Activated CD4-positive, alpha-beta T cell treated with anti-CD3 and anti-CD28 coated beads, Interleukin-2, amount 10 ng/mL, durations not matched to agents 24 days and 14 days (primary cell): Measurements from ENCODE around the gene SLITRK2. TPM values are rescaled to one million over a fixed set of nuclear protein-coding genes. Genes with fewer than 3 reads are reported as not detected.

ENCODE experiments used
- DNase-seq: peaks from one replicate; pipeline ENCODE4 v3.0.0; 2022
- H3K27ac Mint-ChIP-seq: one replicate; pipeline ENCODE4 v1.8.0; 2022; ENCODE audit warnings: mild to moderate bottlenecking, mixed read lengths
- H3K27me3 Mint-ChIP-seq: one replicate; pipeline ENCODE4 v1.8.0; 2022; ENCODE audit warnings: mixed read lengths
- H3K36me3 Mint-ChIP-seq: one replicate; pipeline ENCODE4 v1.8.0; 2022; ENCODE audit warnings: low read depth, mild to moderate bottlenecking, mixed read lengths
- H3K4me1 Mint-ChIP-seq: one replicate; pipeline ENCODE4 v1.8.0; 2021; ENCODE audit warnings: mixed read lengths
- H3K4me3 Mint-ChIP-seq: one replicate; pipeline ENCODE4 v1.8.0; 2022; ENCODE audit warnings: mild to moderate bottlenecking, moderate library complexity, mixed read lengths
- H3K9me3 Mint-ChIP-seq: one replicate; pipeline ENCODE4 v1.8.0; 2021; ENCODE audit warnings: mixed read lengths
- intact Hi-C: fragments of 100-400 bp; cut with micrococcal nuclease; formaldehyde crosslinking; loops from one replicate; pipeline ENCODE4 v1.15.1; 2023
- total RNA-seq: library from RNA; stranded (reverse); gene quantifications from 2 replicates; pipeline ENCODE4 v1.2.3, GENCODE V29; 2022

The SLITRK2 gene
- total RNA-seq, 1 donor from 2014 or later: not detected

GRCh38 chrX:145826466-145826865, 8.8 kb downstream of the SLITRK2 start:
- Mint-ChIP-seq H3K4me3 (no peak overlapping the region), H3K36me3 (no peaks in the 10 kb centered on the region), H3K27ac (no peak overlapping the region), H3K4me1 (no peaks in the 10 kb centered on the region), H3K27me3 (peaks cover 5% of the 10 kb centered on the region), H3K9me3 (no peaks in the 10 kb centered on the region)
- intact Hi-C loops: no loop called here
- DNase-seq: no peak

GRCh38 chrX:145832796-145833195, 15.2 kb downstream of the SLITRK2 start:
- H3K9me3 Mint-ChIP-seq: no peaks in the 10 kb centered on the region
- intact Hi-C loops: no loop called here
- H3K36me3 Mint-ChIP-seq: no peaks in the 10 kb centered on the region
- DNase-seq: no peak
- no peaks in the 10 kb centered on the region for H3K4me1 Mint-ChIP-seq
- H3K27ac Mint-ChIP-seq: no peak overlapping the region
- no peaks in the 10 kb centered on the region for H3K27me3 Mint-ChIP-seq
- no peak overlapping the region for H3K4me3 Mint-ChIP-seq

- H3K27ac Mint-ChIP-seq: no peak overlapping the region
- DNase-seq: no peak
- no peaks in the 10 kb centered on the region for H3K4me1 Mint-ChIP-seq
- intact Hi-C loops: no loop called here
- H3K36me3 Mint-ChIP-seq: no peaks in the 10 kb centered on the region
- H3K4me3 Mint-ChIP-seq: no peak overlapping the region
- H3K27me3 Mint-ChIP-seq: no peaks in the 10 kb centered on the region
- no peaks in the 10 kb centered on the region for H3K9me3 Mint-ChIP-seq
Observed at GRCh38 chrX:145840531-145840930, 22.9 kb downstream of the SLITRK2 start.

- intact Hi-C loops: no loop called here
- no peak overlapping the region for H3K27ac Mint-ChIP-seq
- no peaks in the 10 kb centered on the region for H3K36me3 Mint-ChIP-seq
- H3K4me1 Mint-ChIP-seq: no peaks in the 10 kb centered on the region
- no peaks in the 10 kb centered on the region for H3K27me3 Mint-ChIP-seq
- no peaks in the 10 kb centered on the region for H3K9me3 Mint-ChIP-seq
- H3K4me3 Mint-ChIP-seq: no peak overlapping the region
- no peak for DNase-seq
Observed at GRCh38 chrX:145843146-145843904, 25.7 kb downstream of the SLITRK2 start.

GRCh38 chrX:145844886-145845285, 27.3 kb downstream of the SLITRK2 start:
- Mint-ChIP-seq H3K9me3 (no peaks in the 10 kb centered on the region), H3K27me3 (no peaks in the 10 kb centered on the region)
- intact Hi-C loops: no loop called here

GRCh38 chrX:145848448-145848847, 30.8 kb downstream of the SLITRK2 start:
- H3K27ac Mint-ChIP-seq: no peak overlapping the region
- intact Hi-C loops: no loop called here
- no peaks in the 10 kb centered on the region for H3K9me3 Mint-ChIP-seq
- H3K4me3 Mint-ChIP-seq: no peak overlapping the region
- no peaks in the 10 kb centered on the region for H3K36me3 Mint-ChIP-seq
- H3K27me3 Mint-ChIP-seq: no peaks in the 10 kb centered on the region
- H3K4me1 Mint-ChIP-seq: no peaks in the 10 kb centered on the region
- DNase-seq: no peak

More at GRCh38 chrX:145844886-145845285, 27.3 kb downstream of the SLITRK2 start:
- H3K27ac Mint-ChIP-seq: no peak overlapping the region
- no peaks in the 10 kb centered on the region for H3K4me1 Mint-ChIP-seq
- no peaks in the 10 kb centered on the region for H3K36me3 Mint-ChIP-seq
- DNase-seq: no peak
- no peak overlapping the region for H3K4me3 Mint-ChIP-seq

- Mint-ChIP-seq H3K9me3 (no peaks in the 10 kb centered on the region), H3K36me3 (no peaks in the 10 kb centered on the region), H3K4me3 (no peak overlapping the region), H3K27me3 (no peaks in the 10 kb centered on the region), H3K27ac (no peak overlapping the region), H3K4me1 (no peaks in the 10 kb centered on the region)
- intact Hi-C loops: no loop called here
- DNase-seq: no peak
Observed at GRCh38 chrX:145848857-145849256, 31.2 kb downstream of the SLITRK2 start.

GRCh38 chrX:145853181-145853580, 35.6 kb downstream of the SLITRK2 start:
- Mint-ChIP-seq H3K4me3 (no peak overlapping the region), H3K27me3 (no peaks in the 10 kb centered on the region), H3K27ac (no peak overlapping the region), H3K36me3 (no peaks in the 10 kb centered on the region), H3K4me1 (no peaks in the 10 kb centered on the region), H3K9me3 (no peaks in the 10 kb centered on the region)
- no peak for DNase-seq
- intact Hi-C loops: no loop called here

GRCh38 chrX:145856181-145856580, 38.6 kb downstream of the SLITRK2 start:
- H3K9me3 Mint-ChIP-seq: no peaks in the 10 kb centered on the region
- H3K27me3 Mint-ChIP-seq: no peaks in the 10 kb centered on the region
- no peak for DNase-seq
- H3K4me3 Mint-ChIP-seq: no peak overlapping the region
- no peaks in the 10 kb centered on the region for H3K4me1 Mint-ChIP-seq
- no peaks in the 10 kb centered on the region for H3K36me3 Mint-ChIP-seq
- H3K27ac Mint-ChIP-seq: no peak overlapping the region
- intact Hi-C loops: no loop called here

GRCh38 chrX:145861818-145862217, 44.2 kb downstream of the SLITRK2 start:
- no peak overlapping the region for H3K4me3 Mint-ChIP-seq
- no peak overlapping the region for H3K27ac Mint-ChIP-seq
- no peaks in the 10 kb centered on the region for H3K27me3 Mint-ChIP-seq
- no peaks in the 10 kb centered on the region for H3K9me3 Mint-ChIP-seq
- no peaks in the 10 kb centered on the region for H3K4me1 Mint-ChIP-seq
- DNase-seq: no peak
- no peaks in the 10 kb centered on the region for H3K36me3 Mint-ChIP-seq
- intact Hi-C loops: no loop called here

- DNase-seq: no peak
- Mint-ChIP-seq H3K4me3 (no peak overlapping the region), H3K27ac (no peak overlapping the region), H3K4me1 (no peaks in the 10 kb centered on the region), H3K27me3 (no peaks in the 10 kb centered on the region), H3K9me3 (no peaks in the 10 kb centered on the region), H3K36me3 (no peaks in the 10 kb centered on the region)
- intact Hi-C loops: no loop called here
Observed at GRCh38 chrX:145865082-145865481, 47.5 kb downstream of the SLITRK2 start.
